Raji (cell line): Measurements from ENCODE around the gene HBG1.
"Not testable (repeated sequence)": the region's sequence is repeated elsewhere in the genome, so short reads cannot be mapped to it uniquely, and the experiment has no call there.

Experiments used
- POLR2A ChIP-seq: IDR thresholded peaks from 2 replicates; pipeline ENCODE4 v1.6.1; 2011; ENCODE audit warnings: low read depth, low read length, control low read depth; ENCODE audit not compliant: insufficient read depth

Gene HBG1

GRCh38 chr11:5254646-5255413 is 5.2 kb upstream of the HBG1 start, which contains the start of gene HBG2:
Gene HBG2, minus strand, starts transcription at chr11:5254781. Its CDS starts 53 bp downstream, at chr11:5254728.
- not testable (repeated sequence) for TF ChIP-seq POLR2A

DNA sequence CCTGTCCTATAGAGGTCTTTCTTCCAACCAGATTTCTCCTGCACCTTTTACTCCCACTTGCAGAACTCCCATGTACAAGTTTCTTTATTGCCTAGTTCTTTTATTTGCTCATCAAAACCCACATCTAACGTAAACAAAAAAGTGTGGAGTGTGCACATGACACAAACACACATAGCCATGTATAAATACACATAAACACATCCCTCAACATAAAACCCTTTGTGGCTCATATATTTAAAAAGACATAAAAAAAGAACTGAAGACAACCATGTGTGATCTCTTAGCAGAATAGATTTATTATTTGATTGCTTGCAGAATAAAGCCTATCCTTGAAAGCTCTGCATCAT is 3.2 kb upstream of the HBG1 start:
- no peak for TF ChIP-seq POLR2A

DNA sequence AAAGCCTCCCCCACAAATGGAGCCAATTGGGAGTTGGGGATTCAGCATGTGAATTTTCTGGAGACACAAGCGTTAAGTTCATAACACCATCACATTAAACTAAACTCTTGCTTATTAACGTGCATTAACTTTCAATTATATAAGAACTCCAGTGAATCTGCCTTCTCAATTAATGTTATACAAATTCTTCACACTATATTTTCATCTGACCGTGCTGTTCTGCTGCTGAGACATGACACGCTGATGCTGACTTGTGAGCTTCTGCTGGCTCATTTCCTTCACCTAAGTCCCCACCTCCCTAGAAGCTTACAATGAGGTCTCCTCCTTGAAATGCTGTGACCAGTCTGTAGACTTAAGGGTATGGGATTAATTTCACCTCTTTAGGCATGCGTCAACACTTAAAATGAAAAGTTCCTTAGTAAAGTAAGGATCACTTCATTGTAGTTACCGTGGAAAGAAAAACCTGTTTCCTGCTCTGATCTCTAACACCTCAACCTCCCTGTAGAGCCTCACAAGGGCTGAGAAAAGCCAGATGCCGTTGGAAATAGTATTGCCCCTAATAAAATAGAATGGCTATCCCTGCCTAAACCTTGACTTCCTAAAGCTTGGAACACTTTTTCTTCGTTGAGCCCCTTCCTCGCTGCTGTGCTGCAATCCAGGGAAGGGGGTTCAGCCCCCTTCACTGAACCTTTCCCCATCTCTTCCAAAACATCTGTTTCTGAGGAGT is 2.7 kb upstream of the HBG1 start:
- no peak for TF ChIP-seq POLR2A

GRCh38 chr11:5251746-5252145 is 2.1 kb upstream of the HBG1 start:
- TF ChIP-seq POLR2A, result no peak

DNA sequence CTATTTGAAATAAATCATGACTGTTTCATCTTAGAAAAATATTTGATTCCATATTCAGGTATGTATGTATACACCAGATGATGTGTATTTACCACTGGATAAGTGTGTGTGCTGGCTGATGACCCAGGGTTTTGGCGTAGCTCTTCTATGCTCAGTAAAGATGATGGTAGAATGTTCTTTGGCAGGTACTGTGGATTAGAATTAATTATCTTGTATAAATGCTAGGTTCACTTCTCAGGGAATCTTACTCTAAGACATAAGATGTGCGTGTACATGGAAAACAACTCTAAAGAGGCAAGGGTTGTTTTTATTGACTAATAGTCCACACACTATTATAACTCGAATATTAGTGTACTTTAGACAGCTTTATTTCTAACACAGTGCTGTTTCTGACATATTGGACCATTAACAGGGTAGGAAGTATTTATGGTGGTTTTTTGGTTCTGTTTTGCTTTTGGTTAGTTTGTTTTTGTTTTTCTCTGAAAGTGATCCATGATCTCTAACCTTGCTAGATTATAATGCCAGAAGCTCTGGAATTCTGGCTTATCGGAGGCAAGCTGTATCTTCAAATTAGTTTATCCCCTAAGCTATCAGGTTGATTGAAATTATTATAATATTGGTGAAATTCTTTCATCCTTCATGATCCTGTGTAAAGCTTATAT is 1.0 kb upstream of the HBG1 start:
- no peak for TF ChIP-seq POLR2A

GRCh38 chr11:5247472-5248192 is 2.0 kb downstream of the HBG1 start:
- TF ChIP-seq POLR2A, result no peak

DNA sequence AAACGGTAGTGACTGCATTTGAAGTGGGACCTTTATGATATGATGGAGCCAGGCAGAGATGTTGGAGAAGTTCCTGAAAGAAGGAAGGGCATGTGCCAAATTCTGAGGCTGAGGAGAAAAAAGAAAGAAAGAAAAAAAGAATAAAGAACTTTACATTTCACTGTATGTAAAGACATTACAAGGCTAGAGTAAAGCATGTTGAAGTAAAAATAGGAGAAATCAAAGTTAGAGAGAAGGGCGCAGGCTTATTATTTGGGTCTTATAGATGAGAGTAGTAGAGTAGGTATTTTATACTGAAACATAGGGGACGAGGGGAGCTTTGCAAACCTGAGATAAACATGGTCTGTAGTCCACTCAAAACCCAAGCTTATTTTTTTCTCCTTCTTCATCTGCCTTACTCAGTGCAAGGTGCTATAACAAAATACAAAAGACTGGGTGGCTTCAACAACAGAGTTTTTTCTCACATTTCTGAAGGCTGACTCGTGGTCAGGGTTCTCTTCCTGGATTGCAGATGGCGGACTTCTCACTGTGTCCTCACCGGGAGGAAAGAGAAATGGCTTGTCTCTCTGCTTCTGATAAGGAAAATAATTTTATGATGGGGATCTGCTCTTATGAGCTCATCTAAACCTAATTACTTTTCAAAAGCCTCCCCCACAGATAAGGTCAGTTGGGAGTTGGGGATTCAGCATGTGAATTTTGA is 2.7 kb downstream of the HBG1 start:
- no peak for TF ChIP-seq POLR2A

DNA sequence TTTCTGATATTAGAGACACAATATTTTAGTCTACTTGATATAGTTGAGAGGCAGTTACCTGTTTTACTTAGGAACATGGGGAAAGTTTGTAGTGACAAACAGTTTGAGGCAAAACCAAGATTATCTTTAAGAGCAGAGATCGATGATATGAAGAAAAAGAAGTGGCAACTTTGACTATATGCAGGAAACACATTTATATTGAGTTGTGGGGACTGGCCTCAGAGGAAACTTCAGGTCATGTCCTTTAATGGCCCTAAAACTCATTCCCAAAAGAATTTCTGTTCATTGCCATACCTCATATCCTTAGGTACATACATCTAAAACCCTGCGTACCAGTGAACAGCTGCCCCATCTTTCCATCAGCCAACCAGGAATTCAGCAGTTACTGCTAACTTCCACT is 4.5 kb downstream of the HBG1 start:
- TF ChIP-seq POLR2A, result no peak

GRCh38 chr11:5243816-5244180 is 5.9 kb downstream of the HBG1 start:
- TF ChIP-seq POLR2A, result no peak

DNA sequence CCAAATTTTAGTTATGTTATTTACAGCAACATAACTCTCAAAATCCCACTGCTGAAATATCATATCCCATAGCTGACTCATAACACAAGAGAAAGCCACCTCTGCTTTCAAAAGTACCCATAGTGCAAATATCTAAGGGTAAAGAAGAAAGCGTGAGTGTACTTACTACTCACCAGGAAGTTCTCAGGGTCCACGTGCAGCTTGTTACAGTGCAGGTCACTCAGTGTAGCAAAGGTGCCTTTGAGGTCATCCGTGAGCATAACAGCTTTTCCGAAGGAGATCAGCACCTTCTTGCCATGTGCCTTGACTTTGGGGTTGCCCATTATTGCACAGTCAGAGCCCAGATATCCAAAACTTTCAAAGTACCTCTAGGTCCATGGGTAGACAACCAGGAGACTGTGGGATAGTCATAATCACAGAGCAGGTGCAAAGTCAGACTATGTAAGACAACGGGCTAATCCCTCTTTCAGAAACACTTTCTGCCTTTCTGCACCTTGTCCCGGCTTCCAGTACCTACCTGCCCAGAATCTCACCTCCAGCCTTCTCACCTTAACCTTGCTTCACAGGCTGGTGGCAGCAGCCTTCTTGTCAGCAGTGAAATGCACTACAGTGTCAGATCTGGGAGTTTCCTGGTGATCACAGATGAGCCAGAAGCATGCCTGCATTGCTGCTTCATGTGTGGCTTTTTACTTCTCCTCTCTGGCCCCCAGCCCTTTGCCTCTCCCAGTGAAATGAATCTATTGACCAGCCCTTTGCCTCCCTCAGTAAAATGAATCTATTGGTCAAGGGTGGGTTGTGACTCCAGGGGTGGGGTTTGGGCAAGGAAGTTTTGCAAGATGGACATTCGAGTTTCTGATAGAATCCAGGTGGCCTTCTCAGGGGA is 6.5 kb downstream of the HBG1 start:
- TF ChIP-seq POLR2A, result no peak

DNA sequence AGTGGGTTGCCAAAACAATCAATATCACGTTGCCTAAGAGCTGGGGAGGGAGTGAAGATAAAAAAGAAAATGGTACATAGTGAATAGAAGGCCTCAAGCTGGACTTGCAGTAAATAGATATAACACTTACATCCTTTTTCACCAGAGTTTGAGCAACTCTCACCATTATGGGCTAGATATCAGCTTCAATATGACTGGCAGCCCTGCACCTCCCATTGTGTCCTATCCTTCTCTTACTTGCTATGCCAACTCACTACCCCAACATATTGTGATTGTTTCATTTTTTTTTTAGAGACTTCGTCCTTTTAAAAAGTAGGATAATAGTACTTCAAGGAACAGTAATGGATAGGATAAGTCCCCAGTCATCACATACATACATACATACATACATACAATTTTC is 7.4 kb downstream of the HBG1 start:
- no peak for TF ChIP-seq POLR2A

DNA sequence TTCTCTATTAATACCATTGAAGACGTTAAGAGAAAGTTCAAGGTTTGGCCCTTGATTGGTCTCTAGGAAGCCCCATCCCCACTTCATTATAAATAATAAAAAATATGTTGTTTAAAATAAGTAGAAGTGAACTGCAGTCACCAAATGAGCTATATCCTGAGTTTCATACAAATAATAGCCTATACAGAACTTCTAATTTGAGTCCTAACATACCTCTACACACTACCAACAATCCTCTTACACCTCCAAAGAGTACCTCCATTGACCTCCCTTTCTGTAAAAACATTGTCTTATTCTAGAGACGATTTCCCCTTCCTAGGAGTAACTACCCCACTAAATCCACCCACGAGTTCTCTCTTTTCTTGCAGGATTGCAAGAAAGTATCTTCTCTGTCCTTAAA is 8.2 kb downstream of the HBG1 start:
- no peak for TF ChIP-seq POLR2A

GRCh38 chr11:5240458-5240857 is 9.2 kb downstream of the HBG1 start:
- no peak for TF ChIP-seq POLR2A

DNA sequence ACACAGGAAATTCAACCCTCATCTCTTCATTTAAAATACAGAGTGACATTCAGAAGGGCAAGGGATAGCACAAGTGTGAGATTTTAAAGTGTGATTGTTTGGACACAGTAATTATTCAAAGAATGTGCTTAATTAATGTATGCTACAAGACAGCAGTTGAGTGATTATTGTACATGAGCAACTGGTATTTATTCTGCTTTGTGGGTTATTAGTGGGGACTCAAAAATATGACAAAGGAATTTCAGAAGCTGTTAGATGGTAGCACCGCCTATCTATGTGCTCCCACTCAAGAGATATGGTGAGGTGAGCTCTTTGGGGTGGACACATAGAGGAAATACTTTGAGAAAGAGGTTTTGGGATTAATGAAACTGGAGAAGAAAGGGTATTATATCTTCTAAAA is 9.6 kb downstream of the HBG1 start:
- no peak for TF ChIP-seq POLR2A
